ENCODE results near the gene AFF3. TPM values are rescaled to one million over a fixed set of nuclear protein-coding genes. Genes with fewer than 3 reads are reported as not detected.

Gene AFF3
- total RNA-seq, 1 experiment from 2014 or later: 0.22 TPM

- Histone ChIP-seq H3K23ac (ENCODE audit: insufficient read length, low read depth, low read length) (no peak overlapping the region), H3K56ac (ENCODE audit: insufficient read length, low read depth, low read length) (no peak overlapping the region)
- peak overlapping the region; percentile 4 to 61; a peak in 4 of 5 replicates for H3K4me3 Mint-ChIP-seq
Measured at GRCh38 chr2:100182494-100183361, 40.3 kb upstream of the AFF3 start.

More at GRCh38 chr2:100182494-100183361, 40.3 kb upstream of the AFF3 start:
- no CpG with 5 or more reads among the region's 21 CpGs for WGBS (ENCODE audit: extremely low coverage, insufficient read length, low lambda C conversion rate)
- H4K20me1 ChIP-seq (ENCODE audit: control insufficient read depth, insufficient read depth, insufficient read length): no peaks in the 10 kb centered on the region
- H4K5ac ChIP-seq (ENCODE audit: insufficient read length, low read depth, low read length): no peak overlapping the region
- Mint-ChIP-seq H3K36me3 (ENCODE audit: insufficient read depth in 1 of 3, low read depth in 3 of 3) (no peaks in the 10 kb centered on the region), H3K27ac (no peak overlapping the region), H3K27me3 (ENCODE audit: low read depth) (peaks cover 92% of the 10 kb centered on the region), H3K4me1 (peaks cover 20 to 32% of the 10 kb centered on the region in 2 experiments), H3K9me3 (no peaks in the 10 kb centered on the region; a peak in 2 of 5 replicates)
- no peaks in the 10 kb centered on the region for H3K23me2 ChIP-seq (ENCODE audit: insufficient read length, low read depth, low read length, poor library complexity, severe bottlenecking)
- no peak overlapping the region for H2BK120ac ChIP-seq (ENCODE audit: low read depth, low read length, poor library complexity, severe bottlenecking)
- TF ChIP-seq CTCF (conservative IDR thresholded peaks at IDR 0.05): no peak
- H2BK5ac ChIP-seq (ENCODE audit: insufficient read length, low read length): no peak overlapping the region
- no peak overlapping the region for H4K91ac ChIP-seq (ENCODE audit: insufficient read length, low read depth, low read length)
- H3K9ac ChIP-seq (ENCODE audit: extremely low read depth, insufficient read length, low read length): no peak overlapping the region
- peak; percentile 52 for DNase-seq
- H3K14ac ChIP-seq (ENCODE audit: insufficient read depth, low read length): no peak overlapping the region
- no peak overlapping the region for H2BK12ac ChIP-seq (ENCODE audit: insufficient read length, low read depth, low read length)
- no peak overlapping the region for H4K8ac ChIP-seq (replicated peaks; ENCODE audit: insufficient read length, low read depth, low read length)
- no peak overlapping the region for H2BK20ac ChIP-seq (ENCODE audit: low read depth, low read length, poor library complexity, severe bottlenecking)
- no peak overlapping the region for H3K27ac ChIP-seq (ENCODE audit: insufficient read length, low read depth, low read length)
- H3K27me3 ChIP-seq (ENCODE audit: insufficient read depth, low read length): peaks cover 7% of the 10 kb centered on the region; the same call in 1 of the 2 replicates
- peaks cover 3% of the 10 kb centered on the region; the same call in 1 of the 2 replicates for H3K4me1 ChIP-seq (ENCODE audit: insufficient read depth, low read length)
- no peak overlapping the region for H3T11ph ChIP-seq (ENCODE audit: low read length)
- no peak overlapping the region for H3K18ac ChIP-seq (ENCODE audit: insufficient read length, low read depth, low read length)
- no peaks in the 10 kb centered on the region for H3K79me1 ChIP-seq (ENCODE audit: insufficient read depth, low read depth, low read length, poor library complexity, severe bottlenecking)
- H2BK15ac ChIP-seq (ENCODE audit: low read depth, low read length): no peak overlapping the region
- H2AK5ac ChIP-seq (ENCODE audit: insufficient read length, low read length): no peak overlapping the region
- H3K79me2 ChIP-seq (ENCODE audit: insufficient read depth, low read length): no peaks in the 10 kb centered on the region
- no peaks in the 10 kb centered on the region for H3K9me3 ChIP-seq (ENCODE audit: control insufficient read depth, low read depth, low read length)
- H2AFZ ChIP-seq (ENCODE audit: low read length): no peak overlapping the region
- H3K4me2 ChIP-seq (ENCODE audit: insufficient read depth, insufficient read length, low read length): peak overlapping the region; percentile 23
- no peak overlapping the region for H3K4ac ChIP-seq (ENCODE audit: low read depth, low read length)
